ENCODE measurements around the gene RUNDC3A.
A peak's percentile ranks its signal among the peaks of the same experiment; 100 is the strongest.
"Not testable (repeated sequence)": the region's sequence is repeated elsewhere in the genome, so short reads cannot be mapped to it uniquely, and the experiment has no call there.

Gene RUNDC3A

GRCh38 chr17:44346064-44346844 lies 37.9 kb downstream of the RUNDC3A start:
- DNase-seq = no peak

- not testable (repeated sequence) for DNase-seq
These were observed 39.0 kb downstream of the RUNDC3A start for GRCh38 chr17:44347206-44348055.

- DNase-seq = no peak
These were observed 40.0 kb downstream of the RUNDC3A start for GRCh38 chr17:44348234-44348987.

- no peak for DNase-seq
These were observed 40.6 kb downstream of the RUNDC3A start for GRCh38 chr17:44348988-44349364.

GRCh38 chr17:44349553-44350070 lies 41.2 kb downstream of the RUNDC3A start:
- DNase-seq = no peak

GRCh38 chr17:44350733-44351226 lies 42.4 kb downstream of the RUNDC3A start:
- peak; percentile 68 for DNase-seq

- DNase-seq = no peak
These were observed 43.1 kb downstream of the RUNDC3A start for GRCh38 chr17:44351464-44351863.

GRCh38 chr17:44351961-44352827 lies 43.8 kb downstream of the RUNDC3A start:
- DNase-seq = no peak

- DNase-seq = peak; percentile 66
These were observed 44.6 kb downstream of the RUNDC3A start for GRCh38 chr17:44352828-44353671.

- peak; percentile 67 for DNase-seq
These were observed 45.4 kb downstream of the RUNDC3A start for GRCh38 chr17:44353672-44354331.

- peak; percentile 81 for DNase-seq
These were observed 46.5 kb downstream of the RUNDC3A start for GRCh38 chr17:44354582-44355561.

- DNase-seq = no peak
These were observed 47.3 kb downstream of the RUNDC3A start for GRCh38 chr17:44355642-44356099.

- no peak for DNase-seq
These were observed 47.8 kb downstream of the RUNDC3A start for GRCh38 chr17:44356241-44356640.

- DNase-seq = no peak
These were observed 49.7 kb downstream of the RUNDC3A start for GRCh38 chr17:44358066-44358465.

- no peak for DNase-seq
These were observed 50.6 kb downstream of the RUNDC3A start for GRCh38 chr17:44359006-44359405.

GRCh38 chr17:44359458-44360143 lies 51.2 kb downstream of the RUNDC3A start:
- DNase-seq = no peak

GRCh38 chr17:44360144-44360533 lies 51.7 kb downstream of the RUNDC3A start:
- no peak for DNase-seq

- no peak for DNase-seq
These were observed 52.4 kb downstream of the RUNDC3A start for GRCh38 chr17:44360826-44361225.
